Lower leg skin (tissue), 4 donors: ENCODE measurements around the gene EPHB3. TPM values are rescaled to one million over a fixed set of nuclear protein-coding genes. Genes with fewer than 3 reads are reported as not detected.
A peak's percentile ranks its signal among the peaks of the same experiment; 100 is the strongest.

Source experiments
- DNase-seq, 2 donors: peaks; one replicate each; pipeline ENCODE4 v3.0.0-alpha.2; 2019; ENCODE audit warnings: low spot score in 2 of 2
- H3K4me3 ChIP-seq: fragments of 200-600 bp; sonication (generic); 2 replicates; pipeline ENCODE4 v1.5.1; 2017; ENCODE audit warnings: mild to moderate bottlenecking, low read depth; ENCODE audit not compliant: poor library complexity, severe bottlenecking
- POLR2A ChIP-seq, 2 donors: fragments of 450-650 bp; IDR thresholded peaks; one replicate each; pipeline ENCODE4 v1.6.1; 2016 to 2017; ENCODE audit warnings: antibody characterized with exemption in 2 of 2, mild to moderate bottlenecking in 1 of 2, moderate library complexity in 1 of 2
- WGBS, 2 donors: methylation state at CpG; one replicate each; pipeline ENCODE4 v1.1.5; 2018; 5-methylcytosine and 5-hydroxymethylcytosine counted together
- intact Hi-C: fragments of 100-400 bp; cut with DNase I; formaldehyde crosslinking; loops from one replicate; pipeline ENCODE4 v1.15.0; 2023; ENCODE audit warnings: low total_unique reads
- total RNA-seq, 4 donors: library from RNA; depleted of rRNA; stranded (reverse); fragments of >200 nt; gene quantifications; one replicate each; pipeline ENCODE4 v1.1.0, GENCODE V29; 2016
- TF ChIP-seq, protein P1 (sequence below), 3 donors: fragments of 450-650 bp; IDR thresholded peaks; one replicate each; pipeline ENCODE4 v1.5.1; 2016; ENCODE audit warnings: antibody characterized with exemption in 3 of 3, mild to moderate bottlenecking in 3 of 3, moderate library complexity in 2 of 3

EPHB3 gene
- total RNA-seq, 4 donors from 2014 or later: 99.4 to 120 (median 109) TPM

DNA sequence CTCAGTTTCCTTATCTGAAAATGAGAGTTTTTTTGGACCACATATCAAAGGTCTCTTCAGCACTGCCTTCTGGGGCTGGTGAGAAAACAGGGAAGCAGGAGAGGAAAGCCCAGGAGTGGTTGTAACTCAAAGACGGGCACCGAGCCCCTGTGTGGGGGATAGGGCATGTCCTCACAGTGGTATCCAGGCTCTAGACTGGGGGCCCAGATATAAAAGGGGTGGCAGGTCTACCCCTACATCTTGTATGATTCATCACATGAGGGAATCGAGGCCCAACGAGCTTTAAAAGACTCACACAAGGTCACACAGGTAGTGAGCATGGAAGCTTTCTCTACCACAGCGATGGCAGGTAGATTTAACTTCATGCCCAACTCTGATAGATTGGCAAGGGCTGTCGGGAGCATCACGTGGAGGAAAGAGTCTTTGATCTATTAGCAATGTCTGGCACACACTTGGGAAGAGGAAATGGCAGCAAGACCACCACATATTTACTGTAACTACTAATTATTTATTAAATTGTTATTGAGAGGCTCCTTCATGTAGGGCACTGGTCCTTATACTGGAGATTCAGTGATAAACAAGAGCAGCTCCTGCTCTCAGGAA lies 4.1 kb upstream of the EPHB3 start:
- no peak for TF ChIP-seq POLR2A (IDR thresholded peaks at IDR 0.05)
- TF ChIP-seq, protein P1, sequence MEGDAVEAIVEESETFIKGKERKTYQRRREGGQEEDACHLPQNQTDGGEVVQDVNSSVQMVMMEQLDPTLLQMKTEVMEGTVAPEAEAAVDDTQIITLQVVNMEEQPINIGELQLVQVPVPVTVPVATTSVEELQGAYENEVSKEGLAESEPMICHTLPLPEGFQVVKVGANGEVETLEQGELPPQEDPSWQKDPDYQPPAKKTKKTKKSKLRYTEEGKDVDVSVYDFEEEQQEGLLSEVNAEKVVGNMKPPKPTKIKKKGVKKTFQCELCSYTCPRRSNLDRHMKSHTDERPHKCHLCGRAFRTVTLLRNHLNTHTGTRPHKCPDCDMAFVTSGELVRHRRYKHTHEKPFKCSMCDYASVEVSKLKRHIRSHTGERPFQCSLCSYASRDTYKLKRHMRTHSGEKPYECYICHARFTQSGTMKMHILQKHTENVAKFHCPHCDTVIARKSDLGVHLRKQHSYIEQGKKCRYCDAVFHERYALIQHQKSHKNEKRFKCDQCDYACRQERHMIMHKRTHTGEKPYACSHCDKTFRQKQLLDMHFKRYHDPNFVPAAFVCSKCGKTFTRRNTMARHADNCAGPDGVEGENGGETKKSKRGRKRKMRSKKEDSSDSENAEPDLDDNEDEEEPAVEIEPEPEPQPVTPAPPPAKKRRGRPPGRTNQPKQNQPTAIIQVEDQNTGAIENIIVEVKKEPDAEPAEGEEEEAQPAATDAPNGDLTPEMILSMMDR (IDR thresholded peaks at IDR 0.05): no peak
- 78 to 85% methylated on average over 7 of the region's 7 CpGs for WGBS, 2 donors
- DNase-seq: no peak
- intact Hi-C loops: no loop called here
- H3K4me3 ChIP-seq: no peak overlapping the region

- DNase-seq: no peak
- intact Hi-C loops: no loop called here
- TF ChIP-seq POLR2A (IDR thresholded peaks at IDR 0.05): no peak
- 84 to 85% methylated on average over 6 of the region's 6 CpGs for WGBS, 2 donors
- no peak overlapping the region for H3K4me3 ChIP-seq
Observed at GRCh38 chr3:184558726-184559125, 2.9 kb upstream of the EPHB3 start.

- intact Hi-C loops: no loop called here
- TF ChIP-seq, protein P1 (IDR thresholded peaks at IDR 0.05): no peak
- no peak for TF ChIP-seq POLR2A (IDR thresholded peaks at IDR 0.05)
- WGBS, 2 donors: 73 to 89% methylated on average over 7 to 11 of the region's 11 CpGs
Observed at GRCh38 chr3:184559336-184559735, 2.2 kb upstream of the EPHB3 start.

GRCh38 chr3:184560531-184560930 lies 1.1 kb upstream of the EPHB3 start:
- intact Hi-C loops: no loop called here
- no peak for DNase-seq
- no peak overlapping the region for H3K4me3 ChIP-seq
- WGBS, 2 donors: 86 to 90% methylated on average over 3 of the region's 3 CpGs
- no peak for TF ChIP-seq POLR2A (IDR thresholded peaks at IDR 0.05)
- TF ChIP-seq, protein P1 (IDR thresholded peaks at IDR 0.05): no peak

More at GRCh38 chr3:184559336-184559735, 2.2 kb upstream of the EPHB3 start:
- H3K4me3 ChIP-seq: no peak overlapping the region
- no peak for DNase-seq

DNA sequence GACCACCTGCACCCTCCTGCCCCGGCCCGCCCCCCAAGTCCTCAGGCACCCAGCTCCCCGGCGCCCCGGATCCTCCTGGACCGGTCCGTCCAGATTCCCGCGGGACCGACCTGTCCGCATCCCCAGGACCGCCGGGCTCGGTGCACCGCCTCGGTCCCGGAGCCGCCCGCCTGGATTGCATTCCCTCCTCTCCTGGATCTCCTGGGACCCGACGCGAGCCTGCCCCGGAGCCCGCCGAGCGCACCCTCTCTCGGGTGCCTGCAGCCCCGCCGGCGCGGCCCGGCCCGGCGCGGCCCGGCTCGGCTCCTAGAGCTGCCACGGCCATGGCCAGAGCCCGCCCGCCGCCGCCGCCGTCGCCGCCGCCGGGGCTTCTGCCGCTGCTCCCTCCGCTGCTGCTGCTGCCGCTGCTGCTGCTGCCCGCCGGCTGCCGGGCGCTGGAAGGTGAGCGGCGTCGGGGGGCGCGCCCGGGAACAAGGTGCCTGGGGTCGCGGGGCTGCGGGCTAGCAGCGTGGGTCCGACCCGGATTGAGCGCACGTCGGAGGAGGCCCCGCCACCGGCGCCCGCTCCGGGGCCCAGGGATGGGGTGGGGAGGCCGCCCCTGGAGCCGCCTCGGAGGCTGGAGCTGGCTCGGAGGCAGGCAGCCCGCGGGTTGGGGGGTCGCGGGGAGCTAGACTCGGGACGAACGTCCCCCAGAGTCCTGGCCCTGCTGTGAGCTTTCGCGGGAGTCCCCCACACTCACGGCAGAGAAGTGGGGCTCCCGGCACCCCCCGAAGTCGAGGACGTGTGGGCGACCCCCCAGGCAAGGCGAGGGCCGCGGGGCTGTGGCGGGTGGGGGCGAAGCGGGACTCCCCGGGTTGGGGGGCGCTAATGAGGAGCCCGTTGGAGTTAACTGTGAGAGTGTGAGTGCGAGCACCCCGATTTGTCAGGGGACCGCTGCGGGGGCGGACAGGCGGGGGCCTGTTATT lies 610 bp downstream of the EPHB3 start:
- 7 to 14% methylated on average over 11 to 63 of the region's 109 CpGs for WGBS, 2 donors
- no peak for TF ChIP-seq POLR2A (IDR thresholded peaks at IDR 0.05)
- TF ChIP-seq, protein P1 (IDR thresholded peaks at IDR 0.05): no peak
- no peak for DNase-seq
- peak overlapping the region; percentile 57 for H3K4me3 ChIP-seq
- intact Hi-C loops: no loop called here

- intact Hi-C loops: no loop called here
- no peak for TF ChIP-seq POLR2A (IDR thresholded peaks at IDR 0.05)
- TF ChIP-seq, protein P1 (IDR thresholded peaks at IDR 0.05): no peak
- no peak for DNase-seq
- 19 to 27% methylated on average over 24 of the region's 24 CpGs for WGBS, 2 donors
- peak overlapping the region; percentile 57 for H3K4me3 ChIP-seq
Observed at GRCh38 chr3:184562878-184563560, 1.4 kb downstream of the EPHB3 start.
